Osteocyte (in vitro differentiated cells): Measurements from ENCODE around the gene FKBP15. TPM values are rescaled to one million over a fixed set of nuclear protein-coding genes. Genes with fewer than 3 reads are reported as not detected.

Experiments used
- DNase-seq: peaks from one replicate; pipeline ENCODE4 v3.0.0; 2021; ENCODE audit warnings: mixed read lengths; ENCODE audit not compliant: unreplicated experiment; ENCODE audit errors: extremely low spot score
- H3K27ac Mint-ChIP-seq: one replicate; pipeline ENCODE4 v1.8.0; 2021; ENCODE audit warnings: mild to moderate bottlenecking, mixed read lengths; ENCODE audit not compliant: unreplicated experiment
- H3K27me3 Mint-ChIP-seq: one replicate; pipeline ENCODE4 v1.8.0; 2021; ENCODE audit warnings: mixed read lengths; ENCODE audit not compliant: unreplicated experiment
- H3K36me3 Mint-ChIP-seq: one replicate; pipeline ENCODE4 v1.8.0; 2021; ENCODE audit warnings: mixed read lengths; ENCODE audit not compliant: unreplicated experiment
- H3K4me1 Mint-ChIP-seq: one replicate; pipeline ENCODE4 v1.8.0; 2021; ENCODE audit warnings: mixed read lengths; ENCODE audit not compliant: unreplicated experiment
- H3K4me3 Mint-ChIP-seq: one replicate; pipeline ENCODE4 v1.8.0; 2021; ENCODE audit warnings: mild to moderate bottlenecking, moderate library complexity, mixed read lengths; ENCODE audit not compliant: unreplicated experiment
- H3K9me3 Mint-ChIP-seq: one replicate; pipeline ENCODE4 v1.8.0; 2021; ENCODE audit warnings: mixed read lengths; ENCODE audit not compliant: unreplicated experiment
- long read RNA-seq: library from polyadenylated mRNA; unstranded; transcript quantifications from one replicate; pipeline ENCODE4 v2.0.0, GENCODE V29; 2021
- total RNA-seq: library from RNA; stranded (reverse); gene quantifications from 2 replicates; pipeline ENCODE4 v1.2.1, GENCODE V29; 2021
- TF ChIP-seq, protein P1 (sequence below): fragments of 200-600 bp; sonication (generic); IDR thresholded peaks from 2 replicates; pipeline ENCODE4 v1.5.0; 2021; ENCODE audit warnings: antibody characterized with exemption, mild to moderate bottlenecking, moderate library complexity

The FKBP15 gene, protein sequence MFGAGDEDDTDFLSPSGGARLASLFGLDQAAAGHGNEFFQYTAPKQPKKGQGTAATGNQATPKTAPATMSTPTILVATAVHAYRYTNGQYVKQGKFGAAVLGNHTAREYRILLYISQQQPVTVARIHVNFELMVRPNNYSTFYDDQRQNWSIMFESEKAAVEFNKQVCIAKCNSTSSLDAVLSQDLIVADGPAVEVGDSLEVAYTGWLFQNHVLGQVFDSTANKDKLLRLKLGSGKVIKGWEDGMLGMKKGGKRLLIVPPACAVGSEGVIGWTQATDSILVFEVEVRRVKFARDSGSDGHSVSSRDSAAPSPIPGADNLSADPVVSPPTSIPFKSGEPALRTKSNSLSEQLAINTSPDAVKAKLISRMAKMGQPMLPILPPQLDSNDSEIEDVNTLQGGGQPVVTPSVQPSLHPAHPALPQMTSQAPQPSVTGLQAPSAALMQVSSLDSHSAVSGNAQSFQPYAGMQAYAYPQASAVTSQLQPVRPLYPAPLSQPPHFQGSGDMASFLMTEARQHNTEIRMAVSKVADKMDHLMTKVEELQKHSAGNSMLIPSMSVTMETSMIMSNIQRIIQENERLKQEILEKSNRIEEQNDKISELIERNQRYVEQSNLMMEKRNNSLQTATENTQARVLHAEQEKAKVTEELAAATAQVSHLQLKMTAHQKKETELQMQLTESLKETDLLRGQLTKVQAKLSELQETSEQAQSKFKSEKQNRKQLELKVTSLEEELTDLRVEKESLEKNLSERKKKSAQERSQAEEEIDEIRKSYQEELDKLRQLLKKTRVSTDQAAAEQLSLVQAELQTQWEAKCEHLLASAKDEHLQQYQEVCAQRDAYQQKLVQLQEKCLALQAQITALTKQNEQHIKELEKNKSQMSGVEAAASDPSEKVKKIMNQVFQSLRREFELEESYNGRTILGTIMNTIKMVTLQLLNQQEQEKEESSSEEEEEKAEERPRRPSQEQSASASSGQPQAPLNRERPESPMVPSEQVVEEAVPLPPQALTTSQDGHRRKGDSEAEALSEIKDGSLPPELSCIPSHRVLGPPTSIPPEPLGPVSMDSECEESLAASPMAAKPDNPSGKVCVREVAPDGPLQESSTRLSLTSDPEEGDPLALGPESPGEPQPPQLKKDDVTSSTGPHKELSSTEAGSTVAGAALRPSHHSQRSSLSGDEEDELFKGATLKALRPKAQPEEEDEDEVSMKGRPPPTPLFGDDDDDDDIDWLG
- 30.8 and 31.9 TPM in 2 replicates for total RNA-seq
- long read RNA-seq, full-length matches to known transcripts: 22 of 139 reads
- long read RNA-seq, partial matches to known transcripts: 93 of 139 reads
- long read RNA-seq, other reads (novel, unspliced or antisense): 24 of 139 reads

DNA sequence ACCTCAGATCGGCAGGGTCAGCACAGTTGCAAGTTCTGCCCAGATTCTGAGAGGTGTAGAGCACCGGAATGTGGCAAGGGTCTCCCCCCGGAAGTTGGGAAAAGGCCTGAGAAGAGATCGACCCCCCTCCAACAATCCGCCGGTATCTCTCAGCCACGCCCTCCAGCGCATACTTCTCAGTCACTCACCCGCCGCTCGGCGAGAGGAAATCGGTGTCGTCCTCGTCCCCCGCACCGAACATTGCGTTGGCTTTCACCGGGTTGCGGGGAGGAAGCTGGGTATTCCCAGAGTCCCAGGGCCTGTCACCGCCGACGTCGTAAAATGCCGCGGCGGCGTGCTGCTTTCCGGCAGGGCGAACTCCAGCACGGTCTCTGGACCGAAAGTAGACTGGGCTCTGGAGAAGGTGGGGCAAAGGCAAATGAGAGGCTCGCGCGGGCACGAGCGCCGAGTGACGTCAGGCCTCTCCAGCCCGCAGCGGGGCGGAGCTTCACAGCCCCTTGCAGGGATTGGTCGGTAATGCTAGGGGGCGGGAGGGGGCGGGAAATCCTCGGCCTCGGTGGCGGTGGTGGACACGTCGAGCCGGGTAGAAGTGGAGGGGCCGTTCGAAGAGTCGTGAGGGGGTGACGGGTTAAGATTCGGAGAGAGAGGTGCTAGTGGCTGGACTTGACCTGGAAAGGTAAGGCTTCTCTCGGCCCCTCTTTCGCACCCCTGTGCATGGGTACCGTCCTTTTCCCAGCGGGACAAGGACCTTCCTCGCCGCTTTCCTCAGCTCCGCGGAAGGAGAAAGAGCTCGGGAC lies at the start of gene FKBP15, which contains the start of gene SLC31A1:
Gene FKBP15 (minus strand): TSS at position 275 of the 797 bp plus-strand sequence. CDS start 34 bp downstream, at position 241.
Gene SLC31A1 (plus strand): TSS at position 542 of the 797 bp plus-strand sequence. CDS start 34,605 bp downstream, outside the sequence.
- peak; percentile 99 for DNase-seq
- TF ChIP-seq, protein P1, sequence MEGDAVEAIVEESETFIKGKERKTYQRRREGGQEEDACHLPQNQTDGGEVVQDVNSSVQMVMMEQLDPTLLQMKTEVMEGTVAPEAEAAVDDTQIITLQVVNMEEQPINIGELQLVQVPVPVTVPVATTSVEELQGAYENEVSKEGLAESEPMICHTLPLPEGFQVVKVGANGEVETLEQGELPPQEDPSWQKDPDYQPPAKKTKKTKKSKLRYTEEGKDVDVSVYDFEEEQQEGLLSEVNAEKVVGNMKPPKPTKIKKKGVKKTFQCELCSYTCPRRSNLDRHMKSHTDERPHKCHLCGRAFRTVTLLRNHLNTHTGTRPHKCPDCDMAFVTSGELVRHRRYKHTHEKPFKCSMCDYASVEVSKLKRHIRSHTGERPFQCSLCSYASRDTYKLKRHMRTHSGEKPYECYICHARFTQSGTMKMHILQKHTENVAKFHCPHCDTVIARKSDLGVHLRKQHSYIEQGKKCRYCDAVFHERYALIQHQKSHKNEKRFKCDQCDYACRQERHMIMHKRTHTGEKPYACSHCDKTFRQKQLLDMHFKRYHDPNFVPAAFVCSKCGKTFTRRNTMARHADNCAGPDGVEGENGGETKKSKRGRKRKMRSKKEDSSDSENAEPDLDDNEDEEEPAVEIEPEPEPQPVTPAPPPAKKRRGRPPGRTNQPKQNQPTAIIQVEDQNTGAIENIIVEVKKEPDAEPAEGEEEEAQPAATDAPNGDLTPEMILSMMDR: no peak
- peaks cover 39% of the 10 kb centered on the region for H3K4me1 Mint-ChIP-seq
- peak within 1 kb of the TSS; percentile 98 for H3K27ac Mint-ChIP-seq
- H3K36me3 Mint-ChIP-seq: peaks cover 9% of the 10 kb centered on the region
- H3K27me3 Mint-ChIP-seq: no peaks in the 10 kb centered on the region
- peak within 1 kb of the TSS; percentile 99 for H3K4me3 Mint-ChIP-seq
- H3K9me3 Mint-ChIP-seq: no peaks in the 10 kb centered on the region

DNA sequence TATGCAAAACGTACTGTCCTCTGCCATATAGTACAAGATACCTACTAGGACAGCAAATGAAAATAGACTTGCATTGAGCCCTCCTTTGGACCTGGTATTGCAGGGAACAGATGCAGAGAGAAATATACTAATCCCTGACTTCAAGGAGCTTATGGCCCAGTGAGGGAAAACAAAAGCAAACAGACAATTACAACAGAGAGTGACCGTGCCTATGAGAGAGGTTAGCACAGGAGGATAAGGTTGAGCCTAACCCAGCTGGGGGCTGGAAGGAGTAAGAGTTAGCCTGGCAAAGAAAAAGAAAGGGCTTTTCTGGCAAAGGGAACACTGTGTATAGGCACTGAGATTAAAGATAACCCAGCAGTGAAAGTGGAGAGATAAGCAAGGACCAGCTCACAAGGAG lies 48.8 kb upstream of the FKBP15 start:
- H3K27me3 Mint-ChIP-seq: no peaks in the 10 kb centered on the region
- no peak overlapping the region for H3K27ac Mint-ChIP-seq
- no peaks in the 10 kb centered on the region for H3K9me3 Mint-ChIP-seq
- H3K36me3 Mint-ChIP-seq: peaks cover 43% of the 10 kb centered on the region
- H3K4me3 Mint-ChIP-seq: no peak overlapping the region
- H3K4me1 Mint-ChIP-seq: peaks cover 9% of the 10 kb centered on the region
- no peak for DNase-seq
- TF ChIP-seq, protein P1: no peak

DNA sequence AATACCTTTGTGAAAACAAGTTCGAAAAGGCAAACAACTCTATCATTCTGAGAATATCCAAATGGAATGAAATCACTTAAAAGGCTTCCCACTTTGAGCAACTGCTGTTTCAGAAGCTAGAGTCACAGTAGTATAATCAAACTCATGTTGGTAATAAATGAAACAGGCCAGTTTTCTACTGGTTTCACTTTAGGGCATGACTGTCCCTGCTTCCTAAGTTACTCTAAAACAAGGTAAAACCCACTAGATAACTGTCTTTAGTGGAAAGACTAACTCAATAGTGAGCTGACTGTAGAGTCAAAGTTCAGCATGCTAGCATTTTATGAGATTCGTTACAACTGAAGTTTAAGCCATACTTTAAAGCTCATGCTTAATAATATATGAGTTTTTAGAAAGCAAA lies 48.3 kb upstream of the FKBP15 start:
- H3K27ac Mint-ChIP-seq: no peak overlapping the region
- no peaks in the 10 kb centered on the region for H3K9me3 Mint-ChIP-seq
- H3K4me3 Mint-ChIP-seq: no peak overlapping the region
- no peaks in the 10 kb centered on the region for H3K27me3 Mint-ChIP-seq
- H3K4me1 Mint-ChIP-seq: peaks cover 8% of the 10 kb centered on the region
- TF ChIP-seq, protein P1: no peak
- no peak for DNase-seq
- peaks cover 45% of the 10 kb centered on the region for H3K36me3 Mint-ChIP-seq

DNA sequence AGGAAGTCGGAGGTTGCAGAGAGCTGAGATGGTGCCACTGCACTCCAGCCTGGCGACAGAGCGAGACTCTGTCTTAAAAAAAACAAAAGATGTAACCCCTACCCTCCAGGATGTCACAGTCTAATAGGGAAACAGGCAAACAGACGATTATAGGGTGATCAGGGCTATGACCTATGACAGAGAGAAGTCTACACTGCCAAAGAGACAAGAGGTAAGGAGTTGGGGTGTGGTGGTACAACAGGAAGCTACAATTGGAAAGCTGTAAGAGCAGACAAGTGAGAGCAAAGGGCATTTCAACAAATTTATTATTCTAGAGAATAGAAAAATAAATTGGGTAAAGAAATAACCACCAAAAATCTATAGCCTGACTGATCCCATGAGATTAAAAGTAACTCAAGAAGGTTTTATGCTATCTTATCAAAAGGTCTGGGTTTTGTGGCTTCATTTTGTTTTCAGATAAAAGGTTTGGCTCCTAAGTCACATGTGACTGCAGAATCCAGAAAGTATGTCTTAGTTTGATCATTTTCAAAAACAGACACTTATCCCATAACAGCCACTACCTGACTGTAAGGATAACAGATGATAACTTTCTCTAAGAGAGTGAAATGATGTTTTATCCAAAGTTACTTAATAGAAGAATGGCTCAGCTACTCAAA lies 47.0 kb upstream of the FKBP15 start:
- Mint-ChIP-seq H3K9me3 (no peaks in the 10 kb centered on the region), H3K27me3 (no peaks in the 10 kb centered on the region), H3K4me3 (no peak overlapping the region), H3K36me3 (peaks cover 45% of the 10 kb centered on the region), H3K4me1 (no peaks in the 10 kb centered on the region), H3K27ac (no peak overlapping the region)
- no peak for DNase-seq
- TF ChIP-seq, protein P1: no peak
